Activated T-cell treated with anti-CD3 and anti-CD28 coated beads, Interleukin-2, amount 50 U/mL, for 1 hour (primary cell): ENCODE data around the gene PLAAT1.

Experiments
- DNase-seq: peaks from one replicate; pipeline ENCODE4 v3.0.0-alpha.2; 2020

PLAAT1 gene

GRCh38 chr3:193253986-193254660 lies 13.1 kb downstream of the PLAAT1 start:
- no peak for DNase-seq

GRCh38 chr3:193261970-193262369 lies 20.9 kb downstream of the PLAAT1 start:
- DNase-seq, result no peak

- DNase-seq, result no peak
Observed at GRCh38 chr3:193262707-193263106, 21.7 kb downstream of the PLAAT1 start.

GRCh38 chr3:193269343-193270028 lies 28.5 kb downstream of the PLAAT1 start:
- DNase-seq, result no peak

GRCh38 chr3:193270451-193270850 lies 29.4 kb downstream of the PLAAT1 start:
- DNase-seq, result no peak

- no peak for DNase-seq
Observed at GRCh38 chr3:193271101-193271840, 30.2 kb downstream of the PLAAT1 start.

- DNase-seq, result no peak
Observed at GRCh38 chr3:193292386-193292785, 51.4 kb downstream of the PLAAT1 start.

GRCh38 chr3:193295985-193296384 lies 55.0 kb downstream of the PLAAT1 start:
- no peak for DNase-seq

- DNase-seq, result no peak
Observed at GRCh38 chr3:193297421-193297820, 56.4 kb downstream of the PLAAT1 start.

- no peak for DNase-seq
Observed at GRCh38 chr3:193301433-193301832, 60.4 kb downstream of the PLAAT1 start.

GRCh38 chr3:193305356-193305755 lies 64.3 kb downstream of the PLAAT1 start:
- DNase-seq, result no peak

GRCh38 chr3:193310914-193311723 lies 70.1 kb downstream of the PLAAT1 start:
- DNase-seq, result no peak

GRCh38 chr3:193313061-193313958 lies 72.3 kb downstream of the PLAAT1 start:
- no peak for DNase-seq

- DNase-seq, result no peak
Observed at GRCh38 chr3:193314161-193314560, 73.1 kb downstream of the PLAAT1 start.

GRCh38 chr3:193317682-193318300 lies 76.8 kb downstream of the PLAAT1 start:
- no peak for DNase-seq
